ENCODE measurements around the gene PHRF1.

PHRF1 gene

DNA sequence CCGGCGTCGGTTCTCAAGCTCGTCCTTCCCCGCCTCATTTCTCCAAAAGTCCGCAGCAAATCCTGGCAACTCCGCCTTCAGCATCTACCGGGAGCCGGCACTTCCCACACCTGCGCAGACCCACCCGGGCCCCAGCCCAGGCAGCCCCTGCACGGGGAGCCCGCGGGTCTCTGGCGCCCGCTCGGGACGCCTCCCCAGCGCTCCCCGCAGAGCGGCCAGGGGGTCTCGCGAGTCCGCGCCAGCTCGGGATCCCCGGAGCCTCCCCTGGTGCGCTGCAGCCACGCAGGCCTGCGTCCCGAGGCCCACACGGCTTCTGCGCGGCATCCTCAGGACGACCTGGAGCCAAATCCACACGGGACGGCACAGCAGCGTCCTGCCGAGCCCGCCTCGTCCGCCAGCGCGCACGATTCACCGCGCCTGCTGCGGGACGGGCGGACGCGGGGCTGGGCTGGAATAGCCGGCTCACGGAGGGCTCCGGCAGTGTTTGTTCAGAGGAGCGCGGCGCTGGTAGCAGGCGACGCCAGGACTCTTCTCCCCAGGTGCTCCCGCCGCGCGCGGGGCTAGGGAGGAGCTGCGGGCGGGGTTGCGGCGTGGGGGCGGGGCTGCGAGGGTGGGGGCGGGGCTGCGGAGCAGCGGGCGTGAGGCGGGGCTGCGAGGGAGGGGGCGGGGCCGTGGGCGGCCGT lies 816 bp upstream of the PHRF1 start:
- DNase-seq, result no peak

DNA sequence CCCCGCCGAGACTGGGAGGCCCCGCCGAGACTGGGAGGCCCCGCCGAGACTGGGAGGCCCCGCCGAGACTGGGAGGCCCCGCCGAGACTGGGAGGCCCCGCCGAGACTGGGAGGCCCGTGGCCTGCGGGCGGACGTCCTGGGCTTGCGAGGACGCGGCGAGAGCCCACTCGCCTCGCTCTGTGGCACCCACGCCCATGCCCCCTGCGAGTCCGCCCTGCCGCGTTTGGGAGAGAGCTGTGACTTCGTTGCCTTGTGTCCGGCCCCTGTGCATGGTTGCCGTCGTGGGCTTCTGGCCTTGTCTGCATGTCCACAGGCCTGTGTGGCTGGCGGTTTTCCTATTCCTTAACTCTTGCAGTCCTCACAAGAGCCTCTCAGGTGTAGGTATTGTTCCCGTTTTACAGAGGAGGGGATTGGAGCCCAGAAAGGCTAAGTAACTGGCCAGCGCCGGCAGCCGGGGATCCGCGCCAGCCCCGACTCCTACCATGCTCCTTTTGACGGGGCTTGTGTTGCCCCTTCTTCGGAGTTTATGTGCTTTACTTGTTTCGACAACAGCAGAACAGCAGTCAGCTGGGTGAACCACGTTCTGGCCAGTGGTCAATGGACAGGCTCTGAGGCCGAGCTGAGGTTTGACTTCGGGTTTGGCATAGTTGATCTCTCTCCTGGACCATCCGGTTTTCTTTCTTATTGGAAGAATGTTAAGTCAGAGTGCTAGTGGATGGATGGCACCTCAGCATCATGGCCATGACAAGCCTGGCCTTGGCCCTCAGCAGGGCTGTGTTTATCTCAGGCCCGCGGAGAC lies 741 bp downstream of the PHRF1 start:
- DNase-seq, result no peak

DNA sequence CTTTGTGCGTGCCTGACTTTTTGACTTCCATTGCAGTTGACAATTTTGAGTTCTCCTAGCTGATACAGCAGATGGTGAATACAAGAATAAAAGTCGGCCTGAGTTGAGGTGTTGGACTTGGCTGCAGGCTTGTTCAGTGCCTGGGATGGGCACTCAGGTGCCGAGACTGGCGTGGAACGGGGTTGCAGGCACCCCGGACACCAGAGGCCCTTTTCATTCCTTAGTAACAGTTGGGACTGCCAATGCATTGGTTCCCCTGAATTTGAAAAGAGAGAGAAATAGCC lies 1.3 kb downstream of the PHRF1 start:
- DNase-seq, result no peak

DNA sequence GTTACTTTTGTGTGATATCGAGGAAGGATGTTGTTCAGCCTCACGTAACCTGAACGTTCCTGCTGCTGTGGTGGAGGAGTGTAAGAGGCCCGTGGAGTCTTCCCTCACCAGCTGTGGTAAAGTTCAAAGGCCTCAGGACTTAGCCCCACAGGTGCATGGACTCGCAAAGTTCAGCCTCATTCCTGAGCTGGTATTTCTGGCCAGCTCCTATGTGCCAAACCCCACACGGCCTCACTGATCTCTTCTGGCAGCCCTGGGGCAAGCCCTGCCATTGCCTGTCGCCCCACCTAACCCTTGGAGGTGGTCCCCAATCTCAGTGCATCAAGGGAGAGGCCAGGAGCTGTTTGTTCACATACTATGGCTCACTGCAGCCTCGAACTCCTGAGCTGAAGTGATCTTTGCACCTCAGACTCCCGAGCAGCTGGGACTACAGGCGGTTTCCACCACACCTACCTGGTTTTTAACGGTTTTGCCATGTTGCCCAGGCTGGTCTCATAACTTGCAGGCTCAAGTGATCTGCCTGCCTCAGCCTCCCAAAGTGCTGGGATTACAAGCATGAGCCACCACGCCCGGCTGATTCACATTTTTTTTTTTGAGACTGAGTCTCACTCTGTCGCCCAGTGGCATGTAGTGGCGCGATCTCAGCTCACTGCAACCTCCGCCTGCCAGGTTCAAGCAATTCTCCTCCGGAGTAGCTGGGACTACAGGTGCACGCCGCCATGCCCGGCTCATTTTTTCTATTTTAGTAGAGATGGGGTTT lies 2.2 kb downstream of the PHRF1 start:
- DNase-seq, result no peak

DNA sequence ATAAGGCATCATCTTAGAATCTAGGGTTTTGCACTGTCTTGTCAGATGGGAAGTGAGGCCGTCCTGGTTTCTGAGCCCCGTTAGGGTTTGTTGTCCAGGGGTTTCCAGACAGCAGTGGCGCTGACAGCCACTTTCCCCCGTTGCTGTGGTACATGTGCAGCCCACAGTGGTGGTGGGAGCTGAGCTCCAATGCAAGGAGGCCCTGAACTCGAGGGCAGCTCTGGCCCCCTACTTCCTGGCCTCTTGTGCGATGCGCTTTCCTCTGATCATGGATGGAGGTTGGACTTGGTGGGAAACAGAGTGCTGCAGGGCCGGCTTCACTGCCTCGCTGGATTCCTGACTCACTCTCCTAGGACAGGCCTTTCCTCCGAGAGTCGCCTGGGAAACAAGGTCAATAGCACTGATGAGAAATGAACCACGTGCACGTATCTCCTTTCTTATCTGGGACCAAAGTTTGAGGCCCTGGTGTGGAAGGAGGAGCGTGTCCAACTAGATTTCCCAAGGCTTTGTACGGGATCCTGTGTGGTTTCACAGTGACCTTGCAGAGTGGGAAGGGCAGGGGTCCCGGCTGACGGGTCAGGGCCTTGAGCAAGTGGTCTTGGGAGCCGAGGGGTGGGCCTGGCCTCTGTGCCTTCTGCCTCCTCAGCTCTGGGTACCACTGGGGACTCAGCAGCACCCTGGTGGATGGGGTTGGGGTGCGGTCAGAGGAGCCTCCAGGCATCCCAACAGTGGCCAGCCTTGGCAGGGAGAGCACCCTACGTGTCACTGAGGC lies 3.7 kb downstream of the PHRF1 start:
- DNase-seq, result no peak

DNA sequence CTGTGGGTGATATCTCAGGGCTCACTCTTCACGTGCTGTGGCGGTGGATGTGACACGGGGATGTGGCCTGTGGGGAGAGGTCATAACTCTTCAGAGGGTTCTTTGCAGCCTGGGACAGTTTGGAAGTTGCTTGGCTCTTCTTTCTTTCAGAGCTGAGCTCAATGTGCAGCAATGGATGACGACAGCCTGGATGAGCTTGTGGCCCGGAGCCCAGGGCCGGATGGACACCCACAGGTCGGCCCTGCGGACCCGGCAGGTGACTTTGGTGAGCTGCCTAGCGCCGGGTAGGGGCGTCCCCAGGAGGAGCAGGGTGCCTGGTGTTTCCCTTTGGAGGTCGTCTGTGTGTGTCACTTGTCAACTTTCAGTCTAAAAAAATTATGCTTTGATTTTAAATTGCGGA lies 5.1 kb downstream of the PHRF1 start:
- no peak for DNase-seq

DNA sequence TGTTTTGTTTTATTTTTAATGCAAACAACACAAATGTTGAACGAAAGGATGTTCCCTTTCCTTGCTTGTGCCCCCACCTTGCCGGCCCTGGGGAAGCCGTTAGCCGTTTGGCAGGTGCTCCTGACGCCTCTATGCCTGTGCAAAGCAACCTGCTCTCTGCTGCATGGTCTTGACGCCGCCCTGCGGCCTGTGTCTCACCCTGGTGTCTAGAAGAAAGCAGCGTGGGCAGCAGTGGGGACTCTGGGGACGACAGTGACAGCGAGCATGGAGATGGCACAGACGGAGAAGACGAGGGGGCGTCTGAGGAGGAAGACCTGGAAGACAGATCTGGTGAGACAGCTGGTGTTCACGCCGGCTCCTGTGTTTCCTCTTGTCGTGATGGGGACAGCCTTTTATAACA lies 5.5 kb downstream of the PHRF1 start:
- no peak for DNase-seq

DNA sequence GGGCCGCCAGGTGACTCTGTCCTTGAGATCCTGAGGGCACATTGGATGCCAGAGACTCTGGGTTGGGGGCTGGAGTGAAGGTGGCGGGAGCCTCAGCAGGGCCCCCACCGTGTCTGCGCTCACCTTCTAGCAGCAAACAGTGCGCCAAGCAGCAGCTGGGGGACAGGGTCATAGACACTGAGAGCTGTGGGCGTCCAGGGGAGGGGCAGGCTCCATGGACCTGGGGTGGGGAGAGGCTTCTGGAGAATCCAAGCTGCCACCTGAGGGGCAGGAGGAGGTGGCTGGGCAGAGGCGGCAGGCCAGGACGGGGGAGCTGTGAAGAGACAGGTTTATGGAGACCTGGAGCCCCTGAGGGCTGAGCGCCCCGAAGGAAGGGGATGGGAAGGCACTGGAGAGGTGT lies 8.0 kb downstream of the PHRF1 start:
- DNase-seq, result no peak

DNA sequence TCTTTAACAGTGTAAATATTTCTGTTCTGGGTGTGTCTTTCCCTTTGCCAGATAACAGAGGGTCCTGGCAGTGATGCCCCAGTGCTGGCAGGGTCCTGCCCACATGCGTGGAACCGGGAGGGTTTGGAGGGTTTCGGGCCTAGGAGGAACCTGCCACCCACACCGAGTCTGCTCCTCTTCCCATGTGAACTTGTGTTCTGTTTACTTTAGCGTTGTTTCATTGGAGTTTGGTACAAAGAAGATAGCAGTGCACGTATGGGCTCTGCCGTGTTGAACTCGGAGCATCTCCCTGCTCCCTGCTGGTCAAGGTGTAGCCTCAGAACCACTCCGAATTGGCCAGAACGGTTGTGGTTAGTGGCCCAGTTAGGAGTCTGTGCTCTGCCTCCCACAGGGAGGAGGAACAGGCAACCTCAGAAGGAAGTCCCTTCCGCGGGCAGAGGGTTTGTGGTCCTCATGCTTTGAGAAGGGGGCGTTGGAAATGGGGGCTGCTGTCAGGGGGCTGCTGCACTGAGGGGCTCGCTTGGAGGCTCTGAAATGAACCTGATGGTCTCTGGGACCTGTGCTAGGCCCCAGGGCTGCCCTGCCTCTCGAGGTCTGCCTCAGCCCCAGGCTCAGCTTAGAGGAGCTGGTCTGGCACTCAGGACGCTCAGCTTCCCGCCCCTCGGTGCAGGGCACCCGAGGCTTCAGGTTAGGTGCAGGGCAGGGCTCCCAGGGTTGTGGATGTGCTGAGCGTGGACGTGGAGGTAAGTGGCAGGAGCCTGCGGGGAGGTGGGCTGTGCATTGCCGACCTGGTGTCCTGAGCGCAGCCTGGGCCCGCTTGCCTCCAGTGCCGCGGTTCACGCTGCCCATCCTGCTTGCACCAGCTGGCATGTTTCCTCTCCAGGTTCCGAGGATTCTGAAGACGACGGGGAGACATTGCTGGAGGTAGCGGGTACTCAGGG lies 10.4 kb downstream of the PHRF1 start:
- DNase-seq, result no peak

DNA sequence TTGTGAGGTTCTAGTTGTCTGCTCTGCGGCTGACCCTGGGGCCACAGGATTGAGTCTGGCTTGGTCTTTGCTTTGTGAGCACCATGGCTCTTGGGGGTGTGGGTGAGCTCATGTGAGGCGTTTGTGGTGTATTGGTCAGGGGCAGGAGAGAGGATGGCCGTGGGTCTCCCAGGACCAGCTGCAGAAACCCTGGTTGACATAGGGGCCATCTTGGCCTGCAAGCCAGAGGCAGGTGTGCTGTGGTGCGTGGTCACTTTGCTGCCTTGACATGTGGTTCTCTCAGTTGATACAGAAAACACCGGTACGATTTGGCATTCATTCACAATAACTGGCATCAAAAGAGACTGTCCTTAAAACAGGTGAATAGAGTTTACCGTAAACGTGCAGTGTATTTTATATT lies 11.3 kb downstream of the PHRF1 start:
- no peak for DNase-seq

DNA sequence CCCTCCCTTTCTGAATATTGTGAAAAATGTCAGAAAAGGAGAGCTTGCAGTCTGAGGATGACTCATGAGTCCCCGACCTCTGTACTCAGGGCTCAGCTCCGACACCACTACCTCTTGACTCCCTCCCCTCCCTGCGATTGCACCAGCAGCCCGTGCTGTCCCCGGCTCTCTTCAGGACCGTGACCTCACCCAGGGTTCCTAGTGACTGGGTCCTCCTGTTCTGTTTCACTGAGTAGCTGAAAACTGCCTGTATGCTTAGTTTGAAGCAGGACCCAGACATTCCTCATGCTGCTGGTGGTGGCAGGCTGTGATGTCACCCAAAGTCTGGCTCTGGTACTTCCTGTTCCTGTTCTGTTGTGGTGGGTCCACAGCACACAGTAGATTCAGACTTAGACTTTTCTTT lies 11.7 kb downstream of the PHRF1 start:
- peak; percentile 70 for DNase-seq

DNA sequence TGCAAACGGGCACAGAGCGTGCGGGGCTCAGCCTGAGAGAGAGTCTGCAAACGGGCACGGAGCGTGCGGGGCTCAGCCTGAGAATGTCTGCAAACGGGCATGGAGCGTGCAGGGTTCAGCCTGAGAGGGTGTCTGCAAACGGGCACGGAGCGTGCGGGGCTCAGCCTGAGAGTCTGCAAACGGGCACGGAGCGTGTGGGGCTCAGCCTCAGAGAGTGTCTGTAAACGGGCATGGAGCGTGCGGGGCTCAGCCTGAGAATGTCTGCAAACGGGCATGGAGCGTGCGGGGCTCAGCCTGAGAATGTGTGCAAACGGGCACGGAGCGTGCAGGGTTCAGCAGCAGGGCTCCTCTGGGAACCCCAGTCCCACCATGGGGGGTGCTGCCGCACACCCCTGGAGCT lies 13.5 kb downstream of the PHRF1 start:
- DNase-seq, result no peak

DNA sequence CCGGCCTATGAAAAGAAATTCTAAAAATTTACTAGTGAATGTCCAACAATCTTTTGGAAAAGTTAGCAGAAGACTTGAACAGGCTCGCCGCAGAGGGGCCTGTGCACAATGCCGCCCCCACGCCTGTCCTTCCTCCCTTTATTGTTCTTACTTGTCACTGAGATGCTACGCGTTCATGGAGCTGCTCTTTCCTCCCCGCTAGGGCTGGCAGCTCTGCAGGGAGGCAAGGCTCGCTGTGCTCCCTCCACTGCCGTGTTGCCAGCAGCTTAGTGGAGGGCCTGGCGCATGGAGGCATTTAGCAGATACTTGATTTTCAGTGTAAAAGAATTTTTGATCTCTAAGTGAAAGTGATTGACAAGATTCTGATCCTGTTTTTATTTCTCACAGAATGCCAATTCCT lies 14.7 kb downstream of the PHRF1 start:
- DNase-seq, result no peak

DNA sequence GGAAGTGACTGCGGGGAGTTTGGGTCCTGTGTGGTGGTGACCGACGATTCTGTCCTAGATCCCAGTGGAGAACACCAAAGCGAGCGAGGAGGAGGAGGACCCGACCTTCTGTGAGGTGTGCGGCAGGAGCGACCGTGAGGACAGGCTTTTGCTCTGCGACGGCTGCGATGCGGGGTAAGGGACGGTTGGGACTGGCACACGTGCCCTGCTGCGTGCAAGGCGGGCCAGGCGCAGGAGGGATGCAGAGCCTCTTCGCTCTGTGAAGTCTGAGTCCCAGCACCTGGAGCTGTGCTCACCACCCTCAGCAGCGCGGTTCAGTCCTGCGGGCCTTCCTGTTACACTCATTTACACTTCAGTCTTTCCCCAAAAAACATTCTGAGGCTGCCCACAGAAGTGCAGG lies 16.2 kb downstream of the PHRF1 start:
- no peak for DNase-seq

DNA sequence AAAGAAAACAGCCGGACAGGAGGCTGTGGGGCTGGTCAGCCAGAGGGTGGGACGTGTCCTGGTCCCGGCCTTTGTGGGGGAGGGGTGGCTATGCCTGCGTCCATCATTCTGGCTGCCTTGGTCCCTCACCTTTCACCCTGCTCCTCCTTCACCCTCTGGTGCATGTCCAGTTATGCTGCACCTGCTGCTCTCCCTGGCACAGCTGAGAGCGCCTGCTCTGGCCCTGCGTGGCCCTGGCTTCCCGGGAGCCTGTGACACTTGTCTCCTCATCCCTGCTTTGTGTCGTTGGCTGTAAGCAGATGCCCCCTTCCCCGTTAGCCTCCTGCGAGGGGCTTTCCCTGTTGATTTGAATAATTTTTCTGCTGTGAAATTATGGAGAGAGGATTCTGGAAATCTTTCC lies 16.6 kb downstream of the PHRF1 start:
- no peak for DNase-seq

DNA sequence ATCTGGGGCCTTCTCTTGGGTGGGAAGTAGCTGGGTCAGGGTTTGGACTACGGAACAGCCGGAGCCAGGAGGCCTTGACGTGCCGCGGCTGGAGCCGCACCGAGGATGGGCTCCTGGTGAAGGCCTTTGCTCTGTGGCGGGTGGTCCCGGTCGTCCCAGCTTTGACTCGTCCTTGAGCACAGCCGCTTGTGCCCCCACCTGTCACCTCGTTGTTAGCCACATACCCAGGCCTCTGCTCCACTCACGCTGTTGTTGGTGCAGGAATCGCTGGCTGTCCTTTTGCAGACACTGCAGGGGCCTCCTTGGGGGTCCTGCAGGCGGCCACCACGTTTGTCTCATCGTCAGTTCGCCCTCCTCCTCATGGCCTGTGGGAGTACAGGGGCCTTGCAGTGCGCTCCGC lies 17.1 kb downstream of the PHRF1 start:
- DNase-seq, result no peak

DNA sequence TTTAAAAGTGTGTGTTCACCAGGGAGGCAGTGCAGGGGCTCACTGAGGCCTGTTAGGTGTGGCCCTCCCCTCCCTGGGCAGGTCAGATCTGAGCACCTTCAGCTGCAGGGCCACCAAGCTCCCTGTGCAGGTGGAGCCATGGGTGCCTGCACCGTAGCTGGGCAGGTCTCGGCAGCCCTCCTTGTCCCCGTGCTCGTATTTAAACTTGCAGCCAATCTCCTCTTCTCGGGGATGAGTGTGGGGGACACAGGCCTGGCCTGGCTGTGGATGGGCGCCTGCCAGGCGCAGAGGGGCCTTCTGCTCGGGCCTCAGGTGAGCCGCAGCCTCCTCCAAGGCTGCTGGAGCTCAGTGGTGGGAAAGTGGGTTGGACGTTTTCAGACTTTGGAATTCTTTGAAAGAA lies 19.1 kb downstream of the PHRF1 start:
- DNase-seq, result no peak

DNA sequence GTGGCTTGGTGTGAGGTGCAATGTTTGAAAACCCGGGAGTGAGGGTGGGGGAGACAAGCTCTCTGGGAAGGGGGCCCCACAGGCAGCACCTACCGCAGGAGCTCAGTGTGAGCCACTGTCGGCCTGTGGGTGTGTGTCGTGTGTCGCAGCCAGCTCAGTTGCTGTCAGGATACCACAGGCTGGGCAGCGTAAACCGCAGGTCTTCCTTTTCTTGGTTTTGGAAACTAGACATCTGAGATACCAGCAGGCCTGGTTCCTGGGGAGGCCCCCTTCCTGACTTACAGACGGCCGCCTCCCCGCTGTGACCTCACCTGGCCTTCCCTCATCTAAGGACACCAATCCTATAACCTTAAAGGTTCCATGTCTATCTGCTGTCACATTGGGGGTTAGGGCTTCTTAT lies 20.1 kb downstream of the PHRF1 start:
- no peak for DNase-seq

DNA sequence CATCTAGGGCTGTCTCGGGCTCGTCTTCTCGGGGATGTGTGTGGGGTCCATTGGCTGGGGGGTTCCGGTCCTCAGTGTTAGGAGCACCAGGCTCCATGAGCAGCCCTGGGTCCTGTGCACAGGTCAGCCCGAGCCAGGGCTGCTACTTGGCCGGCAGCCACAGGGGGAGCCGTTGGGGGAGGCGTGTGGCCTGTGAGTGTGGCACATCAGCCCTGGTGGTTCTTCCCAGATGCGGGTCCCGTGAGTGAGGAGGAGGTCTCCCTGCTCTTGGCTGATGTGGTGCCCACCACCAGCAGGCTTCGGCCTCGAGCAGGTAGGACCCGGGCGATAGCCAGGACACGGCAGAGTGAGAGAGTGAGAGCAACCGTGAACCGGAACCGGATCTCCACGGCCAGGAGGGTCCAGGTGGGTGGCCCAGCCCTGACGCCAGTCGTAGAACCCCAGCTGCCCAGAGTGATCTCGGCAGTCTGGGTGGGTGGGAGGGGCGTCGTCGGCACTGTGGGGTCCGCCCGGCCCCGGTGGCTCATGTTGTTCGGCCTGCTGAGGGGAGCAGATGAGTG lies 21.0 kb downstream of the PHRF1 start:
- DNase-seq, result no peak

DNA sequence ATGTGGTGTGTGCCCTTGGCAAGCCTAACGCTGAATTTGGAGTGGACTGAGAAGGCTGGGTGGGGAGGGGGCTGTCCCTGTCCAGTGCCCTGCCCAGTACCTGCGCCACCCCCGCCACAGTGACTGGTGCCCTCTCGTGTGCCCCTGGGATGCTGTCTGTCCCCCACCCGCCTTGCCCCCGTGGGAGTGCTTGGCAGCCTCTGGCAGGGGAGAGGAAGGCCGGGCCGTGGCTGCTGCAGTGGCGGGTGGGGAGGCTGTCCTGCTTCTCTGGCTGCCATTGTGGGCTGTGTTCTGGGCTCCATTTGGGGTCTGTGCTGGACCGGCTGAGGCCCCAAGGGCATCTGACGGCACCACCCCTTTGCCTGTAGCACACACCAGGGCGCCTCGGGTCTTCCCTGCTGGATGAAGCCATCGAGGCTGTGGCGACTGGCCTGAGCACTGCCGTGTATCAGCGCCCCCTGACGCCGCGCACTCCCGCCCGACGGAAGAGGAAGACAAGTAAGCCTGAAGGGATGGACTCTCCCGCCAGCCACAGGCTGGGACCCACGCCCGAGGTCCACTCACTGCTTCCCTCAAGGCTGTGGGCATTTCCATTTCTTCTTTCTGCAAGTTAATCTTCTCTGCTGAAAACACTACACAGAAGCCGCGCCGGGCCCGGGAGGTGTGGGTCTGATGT lies 21.9 kb downstream of the PHRF1 start:
- DNase-seq, result no peak

DNA sequence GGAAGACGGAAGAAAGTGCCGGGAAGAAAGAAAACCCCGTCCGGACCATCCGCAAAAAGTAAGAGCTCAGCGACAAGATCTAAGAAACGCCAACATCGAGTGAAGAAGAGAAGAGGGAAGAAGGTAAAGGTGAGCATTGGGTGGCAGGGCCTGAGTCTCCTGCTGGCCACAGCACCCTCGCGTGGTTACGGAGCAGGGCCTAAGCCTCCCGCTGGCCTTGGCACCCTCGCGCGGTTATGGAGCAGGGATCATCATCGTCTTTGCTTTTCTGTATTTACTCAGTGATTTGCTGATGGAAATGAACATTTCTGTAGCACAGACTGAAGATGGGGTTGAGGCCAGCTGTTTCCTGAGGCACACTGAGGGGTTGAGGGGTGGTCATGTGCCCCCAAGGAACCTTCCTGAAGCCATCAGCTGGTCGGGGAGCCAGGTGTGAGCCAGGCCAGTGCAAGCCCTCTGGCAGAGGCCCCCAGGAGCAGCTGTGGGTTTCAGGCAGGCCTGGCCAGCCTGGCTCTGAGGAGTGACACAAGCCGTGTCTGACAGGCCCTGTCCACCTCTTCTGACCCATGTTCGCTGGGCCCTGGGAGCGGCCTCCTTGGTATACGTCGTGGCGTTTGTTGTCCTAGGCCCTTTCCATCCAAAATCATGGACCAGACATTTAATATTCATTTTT lies 25.4 kb downstream of the PHRF1 start:
- no peak for DNase-seq
